HepG2 (cell line): Measurements from ENCODE around the gene TEKT5. TPM values are rescaled to one million over a fixed set of nuclear protein-coding genes. Genes with fewer than 3 reads are reported as not detected.

Experiments
- BCL6 ChIP-seq: IDR thresholded peaks from 2 replicates; pipeline ENCODE4 v1.6.1; 2016; ENCODE audit warnings: missing genetic modification reagents, missing compliant biosample characterization
- GTF3A ChIP-seq: sonication (generic); formaldehyde crosslinking; conservative IDR thresholded peaks from 2 replicates; pipeline ENCODE4 v1.4.0; 2020; ENCODE audit warnings: mild to moderate bottlenecking, missing genetic modification reagents
- MEIS2 ChIP-seq: sonication (generic); formaldehyde crosslinking; IDR thresholded peaks from 2 replicates; pipeline ENCODE4 v1.9.0; 2021; ENCODE audit warnings: mild to moderate bottlenecking, missing genetic modification reagents
- SMAD9 ChIP-seq: sonication (generic); formaldehyde crosslinking; IDR thresholded peaks from 2 replicates; pipeline ENCODE4 v1.5.1; 2020; ENCODE audit warnings: mild to moderate bottlenecking, missing genetic modification reagents
- ZMYM4 ChIP-seq: sonication (generic); formaldehyde crosslinking; IDR thresholded peaks from 2 replicates; pipeline ENCODE4 v1.8.1; 2023; ENCODE audit warnings: mild to moderate bottlenecking, missing genetic modification reagents
- ZNF318 ChIP-seq: sonication (generic); formaldehyde crosslinking; IDR thresholded peaks from 2 replicates; pipeline ENCODE4 v1.4.0; 2020; ENCODE audit warnings: mild to moderate bottlenecking, missing genetic modification reagents
- ZSCAN30 ChIP-seq: sonication (generic); formaldehyde crosslinking; IDR thresholded peaks from 2 replicates; pipeline ENCODE4 v1.5.0; 2020; ENCODE audit warnings: mild to moderate bottlenecking, missing genetic modification reagents
- polyA plus RNA-seq, 8 experiments: library from polyadenylated mRNA; depleted of rRNA in 3 of 8; stranded (reverse) in 7 of 8; unstranded in 1 of 8; fragments of >200 nt; fragmentation: Illumina TruSeq in 4 of 8; extraction: Trizol in 4 of 8; gene quantifications; 2 replicates each; pipeline versions ENCODE4 v1.2.1 to v1.2.3, GENCODE V29; 2011 to 2016; ENCODE audit warnings: low read depth in 4 of 8, missing spikeins in 1 of 8, mixed read lengths in 1 of 8; ENCODE audit not compliant: insufficient read depth in 1 of 8
- total RNA-seq, 5 experiments: library from RNA; depleted of rRNA; stranded (reverse); fragments of >200 nt; fragmentation: Illumina TruSeq; extraction: Trizol; gene quantifications; 2 replicates each; pipeline ENCODE4 v1.2.3, GENCODE V29; 2016; ENCODE audit warnings: low read depth in 1 of 5
- TF ChIP-seq, protein P1 (sequence below): sonication (generic); formaldehyde crosslinking; IDR thresholded peaks from one replicate; pipeline ENCODE4 v1.5.1; 2020; ENCODE audit warnings: mild to moderate bottlenecking, missing genetic modification reagents; ENCODE audit errors: not compliant biosample characterization
- TF ChIP-seq, protein P2 (sequence below): sonication (generic); formaldehyde crosslinking; IDR thresholded peaks from 2 replicates; pipeline ENCODE4 v1.5.1; 2020; ENCODE audit warnings: missing genetic modification reagents, mild to moderate bottlenecking, borderline replicate concordance

Gene TEKT5
- total and polyA plus RNA-seq, 2 of the 13 experiments (the other 11 are each of a cell fraction or from before 2014, with no cell fraction given), result 0.16 TPM; not detected in 1

DNA sequence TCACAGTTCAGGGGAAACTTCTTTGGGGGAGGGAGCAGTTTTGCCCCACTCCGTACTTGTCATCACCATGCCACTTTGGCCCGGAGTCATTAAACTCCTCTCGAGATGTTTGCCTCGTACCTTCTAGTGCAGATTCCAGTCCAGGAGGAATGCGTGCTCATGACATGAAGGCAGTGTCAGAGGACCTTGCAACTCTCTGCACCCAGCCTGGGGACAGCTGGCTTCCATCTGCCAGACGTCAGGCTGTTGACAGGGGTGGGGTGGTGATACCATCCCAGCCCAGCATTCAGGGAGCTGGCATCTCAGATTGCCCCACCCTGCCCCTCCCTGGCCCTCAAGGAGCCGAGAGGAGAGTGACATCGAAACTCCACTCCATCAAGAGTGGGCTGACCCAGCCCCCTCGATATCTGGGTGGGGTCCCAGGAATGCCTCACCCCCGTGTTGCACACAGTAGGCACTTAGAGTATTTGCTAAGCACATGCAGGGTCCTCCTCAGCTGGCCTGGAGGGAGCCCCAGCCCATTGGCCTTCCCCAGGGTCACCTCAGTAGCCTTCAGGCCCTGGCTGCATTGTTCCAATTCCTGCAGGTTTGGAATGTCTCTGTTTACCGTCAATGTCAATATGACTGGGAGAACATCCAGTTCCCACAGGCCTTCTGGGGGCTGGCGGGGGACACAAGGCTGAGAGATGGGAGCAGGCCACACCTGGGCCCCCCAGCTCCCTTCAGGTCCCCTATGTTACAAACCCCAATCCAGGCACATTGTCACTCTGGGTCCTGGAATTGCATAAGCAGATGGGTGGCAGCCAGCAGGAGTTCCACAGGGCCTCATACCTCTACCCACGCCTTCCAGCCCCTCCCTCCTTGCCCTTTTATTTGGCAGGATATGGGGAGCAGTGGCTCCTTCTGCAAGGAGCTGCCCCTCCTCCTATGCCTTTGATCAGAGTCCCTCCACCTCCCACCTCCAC is 93.0 kb downstream of the TEKT5 start (continued):
- TF ChIP-seq, protein P1, sequence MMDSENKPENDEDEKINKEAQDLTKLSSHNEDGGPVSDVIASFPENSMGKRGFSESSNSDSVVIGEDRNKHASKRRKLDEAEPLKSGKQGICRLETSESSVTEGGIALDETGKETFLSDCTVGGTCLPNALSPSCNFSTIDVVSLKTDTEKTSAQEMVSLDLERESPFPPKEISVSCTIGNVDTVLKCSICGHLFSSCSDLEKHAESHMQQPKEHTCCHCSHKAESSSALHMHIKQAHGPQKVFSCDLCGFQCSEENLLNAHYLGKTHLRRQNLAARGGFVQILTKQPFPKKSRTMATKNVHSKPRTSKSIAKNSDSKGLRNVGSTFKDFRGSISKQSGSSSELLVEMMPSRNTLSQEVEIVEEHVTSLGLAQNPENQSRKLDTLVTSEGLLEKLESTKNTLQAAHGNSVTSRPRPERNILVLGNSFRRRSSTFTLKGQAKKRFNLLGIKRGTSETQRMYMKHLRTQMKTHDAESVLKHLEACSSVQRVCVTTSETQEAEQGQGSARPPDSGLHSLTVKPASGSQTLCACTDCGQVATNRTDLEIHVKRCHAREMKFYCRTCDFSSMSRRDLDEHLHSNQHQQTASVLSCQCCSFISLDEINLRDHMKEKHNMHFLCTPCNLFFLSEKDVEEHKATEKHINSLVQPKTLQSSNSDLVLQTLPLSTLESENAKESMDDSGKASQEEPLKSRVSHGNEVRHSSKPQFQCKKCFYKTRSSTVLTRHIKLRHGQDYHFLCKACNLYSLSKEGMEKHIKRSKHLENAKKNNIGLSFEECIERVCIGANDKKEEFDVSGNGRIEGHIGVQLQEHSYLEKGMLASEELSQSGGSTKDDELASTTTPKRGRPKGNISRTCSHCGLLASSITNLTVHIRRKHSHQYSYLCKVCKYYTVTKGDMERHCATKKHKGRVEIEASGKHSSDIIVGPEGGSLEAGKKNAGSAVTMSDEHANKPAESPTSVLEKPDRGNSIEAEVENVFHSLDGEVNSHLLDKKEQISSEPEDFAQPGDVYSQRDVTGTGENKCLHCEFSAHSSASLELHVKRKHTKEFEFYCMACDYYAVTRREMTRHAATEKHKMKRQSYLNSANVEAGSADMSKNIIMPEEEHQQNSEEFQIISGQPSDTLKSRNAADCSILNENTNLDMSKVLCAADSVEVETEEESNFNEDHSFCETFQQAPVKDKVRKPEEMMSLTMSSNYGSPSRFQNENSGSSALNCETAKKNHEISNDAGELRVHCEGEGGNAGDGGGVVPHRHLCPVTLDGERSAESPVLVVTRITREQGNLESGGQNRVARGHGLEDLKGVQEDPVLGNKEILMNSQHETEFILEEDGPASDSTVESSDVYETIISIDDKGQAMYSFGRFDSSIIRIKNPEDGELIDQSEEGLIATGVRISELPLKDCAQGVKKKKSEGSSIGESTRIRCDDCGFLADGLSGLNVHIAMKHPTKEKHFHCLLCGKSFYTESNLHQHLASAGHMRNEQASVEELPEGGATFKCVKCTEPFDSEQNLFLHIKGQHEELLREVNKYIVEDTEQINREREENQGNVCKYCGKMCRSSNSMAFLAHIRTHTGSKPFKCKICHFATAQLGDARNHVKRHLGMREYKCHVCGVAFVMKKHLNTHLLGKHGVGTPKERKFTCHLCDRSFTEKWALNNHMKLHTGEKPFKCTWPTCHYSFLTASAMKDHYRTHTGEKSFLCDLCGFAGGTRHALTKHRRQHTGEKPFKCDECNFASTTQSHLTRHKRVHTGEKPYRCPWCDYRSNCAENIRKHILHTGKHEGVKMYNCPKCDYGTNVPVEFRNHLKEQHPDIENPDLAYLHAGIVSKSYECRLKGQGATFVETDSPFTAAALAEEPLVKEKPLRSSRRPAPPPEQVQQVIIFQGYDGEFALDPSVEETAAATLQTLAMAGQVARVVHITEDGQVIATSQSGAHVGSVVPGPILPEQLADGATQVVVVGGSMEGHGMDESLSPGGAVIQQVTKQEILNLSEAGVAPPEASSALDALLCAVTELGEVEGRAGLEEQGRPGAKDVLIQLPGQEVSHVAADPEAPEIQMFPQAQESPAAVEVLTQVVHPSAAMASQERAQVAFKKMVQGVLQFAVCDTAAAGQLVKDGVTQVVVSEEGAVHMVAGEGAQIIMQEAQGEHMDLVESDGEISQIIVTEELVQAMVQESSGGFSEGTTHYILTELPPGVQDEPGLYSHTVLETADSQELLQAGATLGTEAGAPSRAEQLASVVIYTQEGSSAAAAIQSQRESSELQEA (CRISPR knock-in tag), result peak; percentile 74
- TF ChIP-seq MEIS2, result 0 out of 2 replicates have a peak, but pooled peaks have one; percentile 63
- TF ChIP-seq ZMYM4, result peak; percentile 26; the same call in 1 of the 2 replicates
- TF ChIP-seq, protein P2, sequence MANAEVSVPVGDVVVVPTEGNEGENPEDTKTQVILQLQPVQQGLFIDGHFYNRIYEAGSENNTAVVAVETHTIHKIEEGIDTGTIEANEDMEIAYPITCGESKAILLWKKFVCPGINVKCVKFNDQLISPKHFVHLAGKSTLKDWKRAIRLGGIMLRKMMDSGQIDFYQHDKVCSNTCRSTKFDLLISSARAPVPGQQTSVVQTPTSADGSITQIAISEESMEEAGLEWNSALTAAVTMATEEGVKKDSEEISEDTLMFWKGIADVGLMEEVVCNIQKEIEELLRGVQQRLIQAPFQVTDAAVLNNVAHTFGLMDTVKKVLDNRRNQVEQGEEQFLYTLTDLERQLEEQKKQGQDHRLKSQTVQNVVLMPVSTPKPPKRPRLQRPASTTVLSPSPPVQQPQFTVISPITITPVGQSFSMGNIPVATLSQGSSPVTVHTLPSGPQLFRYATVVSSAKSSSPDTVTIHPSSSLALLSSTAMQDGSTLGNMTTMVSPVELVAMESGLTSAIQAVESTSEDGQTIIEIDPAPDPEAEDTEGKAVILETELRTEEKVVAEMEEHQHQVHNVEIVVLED, result 0 out of 2 replicates have a peak, but pooled peaks have one; percentile 29
- TF ChIP-seq GTF3A (CRISPR knock-in tag), result no peak
- TF ChIP-seq SMAD9, result no peak
- TF ChIP-seq ZSCAN30 (CRISPR knock-in tag), result no peak
- no peak for TF ChIP-seq ZNF318
- TF ChIP-seq BCL6 (CRISPR knock-in tag), result peak; percentile 81
